GM12801 (cell line): ENCODE data around the gene CALM1.

Experiments
- CTCF ChIP-seq: IDR thresholded peaks from one replicate; pipeline ENCODE4 v1.5.1; 2011; ENCODE audit warnings: control low read depth; ENCODE audit not compliant: insufficient read length; ENCODE audit errors: extremely low read depth

CALM1 gene

GRCh38 chr14:90453401-90453951 lies 56.6 kb downstream of the CALM1 start:
- TF ChIP-seq CTCF: no peak

- TF ChIP-seq CTCF: no peak
Observed at GRCh38 chr14:90454041-90455000, 57.5 kb downstream of the CALM1 start.

GRCh38 chr14:90455100-90455571 lies 58.3 kb downstream of the CALM1 start:
- no peak for TF ChIP-seq CTCF

GRCh38 chr14:90456551-90456950 lies 59.7 kb downstream of the CALM1 start:
- no peak for TF ChIP-seq CTCF

GRCh38 chr14:90457186-90457585 lies 60.4 kb downstream of the CALM1 start:
- no peak for TF ChIP-seq CTCF
